LNCAP (cell line): ENCODE data around the gene OR4D11.

ENCODE experiments used
- CTCF ChIP-seq: fragments of 450-650 bp; IDR thresholded peaks from 2 replicates; pipeline ENCODE4 v1.5.1; 2017; ENCODE audit warnings: mild to moderate bottlenecking

Gene OR4D11

GRCh38 chr11:59542142-59542810 lies 38.9 kb downstream of the OR4D11 start:
- no peak for TF ChIP-seq CTCF

- no peak for TF ChIP-seq CTCF
These were observed 41.4 kb downstream of the OR4D11 start for GRCh38 chr11:59544869-59545178.

- no peak for TF ChIP-seq CTCF
These were observed 42.0 kb downstream of the OR4D11 start for GRCh38 chr11:59545179-59546020.

GRCh38 chr11:59548309-59548656 lies 44.9 kb downstream of the OR4D11 start:
- no peak for TF ChIP-seq CTCF

- TF ChIP-seq CTCF = peak; percentile 45; the same call in 1 of the 2 replicates
These were observed 47.0 kb downstream of the OR4D11 start for GRCh38 chr11:59550368-59550841.

GRCh38 chr11:59550842-59551658 lies 47.7 kb downstream of the OR4D11 start:
- TF ChIP-seq CTCF = no peak

DNA sequence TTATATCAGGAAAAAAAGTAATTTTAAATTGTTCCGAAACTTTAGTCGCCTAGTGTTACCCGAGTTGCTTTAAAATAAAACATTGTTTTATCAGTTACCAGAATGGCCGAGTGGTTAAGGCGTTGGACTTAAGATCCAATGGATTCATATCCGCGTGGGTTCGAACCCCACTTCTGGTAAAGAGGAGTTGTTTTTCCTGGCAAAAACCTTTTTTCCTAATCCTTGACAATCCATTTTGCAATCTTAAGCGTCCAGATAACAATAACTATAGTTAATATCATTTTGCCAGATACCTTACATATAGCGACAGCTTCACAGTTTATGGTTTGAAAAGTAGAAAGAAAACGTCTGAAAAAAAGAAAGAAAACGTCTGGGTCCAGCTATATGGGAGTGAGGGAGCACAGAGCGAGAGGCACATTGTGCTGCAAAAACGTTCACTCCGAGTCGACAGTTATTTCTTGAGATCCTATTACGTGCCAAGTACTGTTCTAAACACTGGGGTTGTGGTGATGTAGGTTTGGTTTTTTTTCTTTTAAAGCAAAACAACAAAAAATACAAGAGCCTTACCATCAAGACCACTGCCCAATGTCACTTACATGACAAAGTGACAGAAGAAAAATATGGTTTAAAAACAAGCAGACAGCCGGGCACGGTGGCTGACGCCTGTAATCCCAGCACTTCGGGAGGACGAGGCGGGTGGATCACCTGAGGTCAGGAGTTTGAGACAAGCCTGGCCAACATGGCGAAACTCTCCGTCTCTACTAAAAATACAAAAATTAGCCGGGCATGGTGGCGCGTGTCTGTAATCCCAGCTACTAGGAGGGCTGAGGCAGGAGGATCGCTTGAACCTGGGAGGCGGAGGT lies 48.5 kb downstream of the OR4D11 start:
- TF ChIP-seq CTCF = no peak
